K562 (cell line): Measurements from ENCODE around the gene FYTTD1. TPM values are rescaled to one million over a fixed set of nuclear protein-coding genes. Genes with fewer than 3 reads are reported as not detected.
A peak's percentile ranks its signal among the peaks of the same experiment; 100 is the strongest.

Source experiments
- BRCA1 ChIP-seq, 2 experiments: fragments of 450-650 bp in 1 of 2; sonication (generic) in 1 of 2; formaldehyde crosslinking in 1 of 2; IDR thresholded peaks; 2 replicates each; pipeline versions ENCODE4 v1.5.0 to v1.6.1; 2017 to 2020; ENCODE audit warnings: mild to moderate bottlenecking in 1 of 2, missing genetic modification reagents in 1 of 2
- CHD7 ChIP-seq: fragments of 200-600 bp; sonication (generic); IDR thresholded peaks from one replicate; pipeline ENCODE4 v1.6.1; 2012; ENCODE audit warnings: mild to moderate bottlenecking, low read depth, low read length, inconsistent platforms
- CLOCK ChIP-seq: fragments of 250-450 bp; sonication (Bioruptor Pico); IDR thresholded peaks from 2 replicates; pipeline ENCODE4 v1.4.0; 2020; ENCODE audit warnings: mild to moderate bottlenecking, moderate library complexity, borderline replicate concordance
- FOXM1 ChIP-seq, 2 experiments: fragments of 450-650 bp in 1 of 2; sonication (generic) in 1 of 2; formaldehyde crosslinking in 1 of 2; IDR thresholded peaks; 2 replicates each; pipeline versions ENCODE4 v1.6.1 to v1.9.0; 2017 to 2022; ENCODE audit warnings: low read depth in 2 of 2, mild to moderate bottlenecking in 2 of 2, missing genetic modification reagents in 1 of 2, moderate library complexity in 1 of 2
- MTA3 ChIP-seq: fragments of 450-650 bp; formaldehyde crosslinking; IDR thresholded peaks from 2 replicates; pipeline ENCODE4 v1.6.1; 2017; ENCODE audit warnings: mild to moderate bottlenecking, borderline replicate concordance
- RBM25 ChIP-seq: fragments of 200-400 bp; formaldehyde crosslinking; IDR thresholded peaks from 2 replicates; pipeline ENCODE4 v1.6.1; 2018; ENCODE audit warnings: low read length, low read depth, moderate library complexity; ENCODE audit not compliant: severe bottlenecking
- TAF9B ChIP-seq: fragments of 450-650 bp; IDR thresholded peaks from 2 replicates; pipeline ENCODE4 v1.6.1; 2018; ENCODE audit warnings: mild to moderate bottlenecking; ENCODE audit not compliant: partially characterized antibody
- ZNF436 ChIP-seq: fragments of 250-450, 450-650 bp; sonication (Bioruptor Pico); formaldehyde crosslinking; IDR thresholded peaks from 2 replicates; pipeline ENCODE4 v1.7.0; 2020; ENCODE audit warnings: mild to moderate bottlenecking
- polyA plus RNA-seq, 8 experiments: library from polyadenylated mRNA; depleted of rRNA in 4 of 8; stranded (reverse) in 5 of 8; unstranded in 3 of 8; fragments of >200 nt; fragmentation: Nextera tagmentation in 2 of 8; fragmentation: Illumina TruSeq in 1 of 8; extraction: Ambion mirVana in 2 of 8; extraction: Trizol in 1 of 8; gene quantifications; 2 replicates each; pipeline versions ENCODE4 v1.2.1 to v1.2.3, GENCODE V29; 2011 to 2014; ENCODE audit warnings: inconsistent platforms in 1 of 8, missing spikeins in 1 of 8
- total RNA-seq, 7 experiments: library from RNA; depleted of rRNA in 6 of 7; stranded (reverse); fragments of >200 nt in 6 of 7; fragmentation: Illumina TruSeq in 2 of 7; extraction: Trizol in 2 of 7; gene quantifications; 2 replicates each; pipeline versions ENCODE4 v1.2.1 to v1.2.3, GENCODE V29; 2011 to 2021; ENCODE audit warnings: low replicate concordance in 1 of 7
- TF ChIP-seq, protein P1 (sequence below): fragments of 450-650 bp; conservative IDR thresholded peaks from 2 replicates; pipeline ENCODE4 v1.6.1; 2016; ENCODE audit warnings: missing genetic modification characterization, low read depth, mild to moderate bottlenecking, control low read depth, missing compliant biosample characterization

FYTTD1 gene
- total and polyA plus RNA-seq, 9 of the 15 experiments (the other 6 are each of a cell fraction or from before 2014, with no cell fraction given): 35.7 to 106 (median 76.3) TPM

- no peak for TF ChIP-seq CHD7
- 0 out of 2 replicates have a peak, but pooled peaks have one; percentile 71 for TF ChIP-seq MTA3
- no peak for TF ChIP-seq ZNF436 (CRISPR knock-in tag)
- no peak for TF ChIP-seq BRCA1 (IDR thresholded peaks at IDR 0.05)
- TF ChIP-seq BRCA1 (CRISPR knock-in tag; IDR thresholded peaks at IDR 0.05): no peak
- peak; percentile 98 for TF ChIP-seq TAF9B
- TF ChIP-seq, protein P1, sequence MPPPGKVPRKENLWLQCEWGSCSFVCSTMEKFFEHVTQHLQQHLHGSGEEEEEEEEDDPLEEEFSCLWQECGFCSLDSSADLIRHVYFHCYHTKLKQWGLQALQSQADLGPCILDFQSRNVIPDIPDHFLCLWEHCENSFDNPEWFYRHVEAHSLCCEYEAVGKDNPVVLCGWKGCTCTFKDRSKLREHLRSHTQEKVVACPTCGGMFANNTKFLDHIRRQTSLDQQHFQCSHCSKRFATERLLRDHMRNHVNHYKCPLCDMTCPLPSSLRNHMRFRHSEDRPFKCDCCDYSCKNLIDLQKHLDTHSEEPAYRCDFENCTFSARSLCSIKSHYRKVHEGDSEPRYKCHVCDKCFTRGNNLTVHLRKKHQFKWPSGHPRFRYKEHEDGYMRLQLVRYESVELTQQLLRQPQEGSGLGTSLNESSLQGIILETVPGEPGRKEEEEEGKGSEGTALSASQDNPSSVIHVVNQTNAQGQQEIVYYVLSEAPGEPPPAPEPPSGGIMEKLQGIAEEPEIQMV (tag): no peak
- TF ChIP-seq RBM25: no peak
- no peak for TF ChIP-seq FOXM1 (IDR thresholded peaks at IDR 0.05; ENCODE audit: low read depth)
- no peak for TF ChIP-seq FOXM1 (CRISPR knock-in tag; IDR thresholded peaks at IDR 0.05; ENCODE audit: low read depth)
- no peak for TF ChIP-seq CLOCK (CRISPR knock-in tag)
These were observed 41.6 kb downstream of the FYTTD1 start, which contains the start of gene LRCH3 (continued) for GRCh38 chr3:197791113-197791891.
